ENCODE data around the gene POLE3. TPM values are rescaled to one million over a fixed set of nuclear protein-coding genes. Genes with fewer than 3 reads are reported as not detected.
A peak's percentile ranks its signal among the peaks of the same experiment; 100 is the strongest.
"Not testable (repeated sequence)": the region's sequence is repeated elsewhere in the genome, so short reads cannot be mapped to it uniquely, and the experiment has no call there.

POLE3 gene
- total and polyA plus RNA-seq, 5 donors: 18.0 to 22.4 (median 19.8) TPM

DNA sequence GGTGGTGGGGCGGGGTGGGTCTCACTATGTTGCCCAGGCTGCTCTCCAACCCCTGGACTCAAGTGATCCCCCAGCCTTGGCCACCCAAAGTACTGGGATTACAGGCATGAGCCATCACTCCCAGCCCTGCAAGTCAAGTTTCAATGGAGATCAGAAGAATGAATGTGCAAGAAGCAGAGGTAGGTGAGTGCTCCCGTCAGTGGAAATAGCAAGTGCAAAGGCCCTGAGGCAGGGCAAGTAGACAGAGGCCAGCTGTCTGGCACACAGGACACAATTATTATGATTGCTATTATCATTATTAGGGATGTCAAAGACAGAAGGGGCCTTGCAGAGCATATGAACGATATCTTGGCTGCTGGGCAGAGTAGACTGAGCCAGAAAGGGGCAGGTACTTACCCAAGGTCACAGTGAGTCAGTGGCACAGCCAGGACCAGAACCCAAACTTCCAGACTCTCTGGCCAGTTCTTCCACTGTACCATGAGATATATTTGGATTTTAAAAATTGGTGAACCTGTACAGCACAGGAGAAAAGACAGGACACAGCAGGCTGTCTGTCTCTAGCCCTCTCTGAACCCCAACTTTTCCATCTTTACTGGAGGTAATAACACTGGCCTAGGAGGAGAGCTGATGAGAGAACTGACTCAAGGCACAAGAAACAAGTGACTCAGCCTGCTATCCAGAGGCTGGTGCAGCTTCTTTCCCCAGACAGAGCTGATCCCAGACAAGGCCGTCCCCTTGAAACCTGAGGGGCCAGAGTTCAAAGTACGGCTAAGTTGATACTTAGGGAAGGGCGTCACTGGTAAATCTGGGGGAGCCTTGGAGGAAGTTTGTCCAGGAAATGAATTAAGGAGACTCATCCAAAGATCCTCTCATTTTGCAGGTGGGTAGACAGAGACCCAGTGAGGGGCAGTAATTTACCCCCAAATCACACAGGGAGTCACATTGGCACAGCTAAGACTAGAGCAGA, 35.1 kb downstream of the POLE3 start:
- no peak for DNase-seq
- intact Hi-C loops (cut with DNase I): no loop called here
- WGBS: 90% methylated on average over 6 of the region's 6 CpGs
- Histone ChIP-seq H3K9me3 (ENCODE audit: control insufficient read depth, low read length) (no peaks in the 10 kb centered on the region), H3K27me3 (ENCODE audit: control insufficient read depth, insufficient read depth) (no peaks in the 10 kb centered on the region), H3K27ac (ENCODE audit: low read length) (no peak overlapping the region), H3K4me1 (ENCODE audit: control insufficient read depth, insufficient read depth, low read length) (peaks cover 2% of the 10 kb centered on the region), H3K4me3 (ENCODE audit: low read length) (no peak overlapping the region)
- no peak for ATAC-seq

DNA sequence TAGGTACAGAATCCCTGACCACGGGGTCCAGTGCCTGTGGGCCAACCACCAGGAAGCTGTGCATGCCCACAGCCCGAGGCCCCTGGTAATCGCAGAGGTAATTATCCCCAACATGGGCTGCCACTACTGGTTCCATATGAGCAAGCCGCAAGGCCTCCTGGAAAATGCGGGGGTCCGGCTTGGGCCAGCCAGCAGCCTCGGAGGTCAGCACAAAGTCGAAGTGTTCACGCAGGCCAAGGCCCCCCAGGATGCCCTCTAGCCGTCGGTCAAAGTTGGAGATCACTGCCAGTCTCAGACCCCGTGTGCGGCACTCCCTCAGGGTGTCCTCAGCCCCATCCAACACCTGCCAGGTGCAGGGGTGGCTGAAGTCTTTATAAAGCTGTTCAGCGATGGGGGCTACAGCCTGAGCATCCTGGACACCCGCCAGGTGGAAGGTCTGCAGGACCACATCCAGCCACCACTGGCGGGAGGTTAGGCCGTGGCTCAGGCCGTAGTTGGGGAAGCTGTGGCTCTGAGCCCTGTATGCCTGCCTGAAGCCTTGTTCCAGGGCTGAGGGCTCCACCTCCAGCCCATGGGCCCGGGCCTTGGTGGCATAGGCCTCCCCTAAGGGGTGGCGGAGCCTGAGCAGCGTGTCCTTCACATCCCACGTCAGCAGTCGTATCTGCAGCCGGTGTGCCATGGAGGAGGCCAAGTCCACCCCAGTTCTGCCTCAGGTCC, 36.6 kb downstream of the POLE3 start:
- Histone ChIP-seq H3K4me3 (ENCODE audit: low read length) (no peak overlapping the region), H3K4me1 (ENCODE audit: control insufficient read depth, insufficient read depth, low read length) (peaks cover 2% of the 10 kb centered on the region), H3K27ac (ENCODE audit: low read length) (no peak overlapping the region), H3K27me3 (ENCODE audit: control insufficient read depth, insufficient read depth) (no peaks in the 10 kb centered on the region), H3K9me3 (ENCODE audit: control insufficient read depth, low read length) (no peaks in the 10 kb centered on the region)
- intact Hi-C loops (cut with DNase I): no loop called here
- peak in 1 of 2 donors; percentile 5 for ATAC-seq
- no peak for DNase-seq
- WGBS: 90% methylated on average over 24 of the region's 24 CpGs

DNA sequence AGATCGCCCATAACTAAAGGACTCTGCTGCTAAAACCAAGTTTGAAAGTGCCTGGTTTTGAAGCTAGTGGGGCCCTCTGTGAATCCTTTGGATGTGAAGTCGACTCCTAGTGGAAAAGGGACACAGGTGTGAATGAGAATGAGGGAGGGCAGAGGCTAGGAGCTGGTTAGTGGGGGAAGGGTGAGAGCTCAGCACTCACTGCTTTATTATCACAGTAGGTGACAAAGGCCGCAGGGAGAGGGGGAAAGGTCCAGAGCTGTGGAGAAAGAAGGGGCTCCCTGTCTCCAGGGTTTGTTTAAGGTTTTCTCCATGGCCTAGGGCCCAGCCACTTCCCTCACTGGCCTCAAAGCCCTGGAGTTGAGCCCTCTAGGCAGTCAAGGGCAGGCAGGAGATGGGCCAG, 37.2 kb downstream of the POLE3 start:
- 59% methylated on average over 3 of the region's 3 CpGs for WGBS
- Histone ChIP-seq H3K27ac (ENCODE audit: low read length) (no peak overlapping the region), H3K4me3 (ENCODE audit: low read length) (no peak overlapping the region), H3K4me1 (ENCODE audit: control insufficient read depth, insufficient read depth, low read length) (peaks cover 2% of the 10 kb centered on the region), H3K9me3 (ENCODE audit: control insufficient read depth, low read length) (no peaks in the 10 kb centered on the region), H3K27me3 (ENCODE audit: control insufficient read depth, insufficient read depth) (no peaks in the 10 kb centered on the region)
- intact Hi-C loops (cut with DNase I): no loop called here
- no peak for DNase-seq
- ATAC-seq: no peak

DNA sequence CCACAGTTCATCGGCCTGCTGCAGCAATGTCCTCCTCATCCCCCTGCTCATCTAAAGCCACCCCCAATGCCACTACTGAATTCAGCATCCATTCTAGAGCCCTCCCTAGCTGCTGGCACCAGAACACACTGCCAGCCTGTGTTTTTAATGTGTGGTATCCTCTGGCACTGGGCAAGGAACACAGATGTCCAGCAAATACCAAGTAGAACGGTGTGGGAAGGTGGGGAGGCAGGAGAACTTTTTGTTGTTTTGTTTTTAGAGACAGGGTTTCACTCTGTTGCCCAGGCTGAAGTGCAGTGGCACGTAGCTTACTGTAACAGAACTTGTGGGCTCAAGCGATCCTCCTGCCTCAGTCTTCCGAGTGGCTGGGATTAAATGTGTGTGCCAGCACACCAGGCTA, 38.4 kb downstream of the POLE3 start:
- WGBS: 87% methylated on average over 5 of the region's 5 CpGs
- no peaks in the 10 kb centered on the region for H3K9me3 ChIP-seq (ENCODE audit: control insufficient read depth, low read length)

DNA sequence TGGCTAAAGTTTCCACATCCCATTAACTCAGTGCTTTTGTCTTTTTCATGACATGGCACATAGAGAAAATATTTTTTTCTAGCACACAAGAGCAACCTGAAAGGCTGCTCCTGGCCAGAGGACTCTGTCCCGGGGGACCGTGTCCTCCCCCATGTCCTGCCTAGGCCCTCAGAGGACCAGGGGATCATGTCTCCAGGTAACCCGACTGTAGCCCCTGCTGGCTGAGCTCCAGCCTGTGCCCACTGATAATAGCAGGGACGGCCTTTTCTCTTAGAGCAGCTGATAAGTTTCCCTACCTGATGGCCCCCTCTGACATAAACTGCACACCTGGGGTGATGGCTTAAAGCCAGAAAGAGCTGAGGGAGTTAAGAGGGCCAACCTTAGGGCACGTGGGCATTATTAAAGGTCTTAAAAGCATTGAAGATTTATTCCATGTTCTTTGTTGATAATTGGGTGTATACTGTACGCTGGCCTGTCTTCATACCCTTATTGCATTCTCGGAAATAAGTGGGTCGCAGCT, 39.6 kb downstream of the POLE3 start:
- no peaks in the 10 kb centered on the region for H3K9me3 ChIP-seq (ENCODE audit: control insufficient read depth, low read length)
- ATAC-seq (no peak), DNase-seq (no peak)
- H3K27ac ChIP-seq (ENCODE audit: low read length): no peak overlapping the region
- H3K27me3 ChIP-seq (ENCODE audit: control insufficient read depth, insufficient read depth): no peaks in the 10 kb centered on the region
- H3K4me1 ChIP-seq (ENCODE audit: control insufficient read depth, insufficient read depth, low read length): peaks cover 2% of the 10 kb centered on the region
- intact Hi-C loops (cut with DNase I): no loop called here
- 77% methylated on average over 8 of the region's 8 CpGs for WGBS
- no peak overlapping the region for H3K4me3 ChIP-seq (ENCODE audit: low read length)

More for the DNA sequence above, 38.4 kb downstream of the POLE3 start:
- ATAC-seq (no peak), DNase-seq (no peak)
- no peak overlapping the region for H3K27ac ChIP-seq (ENCODE audit: low read length)
- no peak overlapping the region for H3K4me3 ChIP-seq (ENCODE audit: low read length)
- no peaks in the 10 kb centered on the region for H3K27me3 ChIP-seq (ENCODE audit: control insufficient read depth, insufficient read depth)
- peaks cover 2% of the 10 kb centered on the region for H3K4me1 ChIP-seq (ENCODE audit: control insufficient read depth, insufficient read depth, low read length)
- intact Hi-C loops (cut with DNase I): no loop called here

DNA sequence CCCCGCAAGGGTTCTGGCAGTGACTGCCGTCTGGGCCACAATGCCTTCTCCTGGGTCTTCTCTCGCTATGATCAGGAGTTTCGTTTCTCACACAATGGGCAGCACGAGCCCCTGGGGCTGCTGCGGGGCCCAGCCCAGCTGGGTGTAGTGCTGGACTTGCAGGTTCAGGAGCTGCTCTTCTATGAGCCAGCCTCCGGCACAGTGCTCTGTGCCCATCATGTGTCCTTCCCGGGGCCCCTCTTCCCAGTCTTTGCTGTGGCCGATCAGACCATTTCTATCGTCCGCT, 40.7 kb downstream of the POLE3 start:
- Histone ChIP-seq H3K27ac (ENCODE audit: low read length) (no peak overlapping the region), H3K4me1 (ENCODE audit: control insufficient read depth, insufficient read depth, low read length) (no peaks in the 10 kb centered on the region), H3K27me3 (ENCODE audit: control insufficient read depth, insufficient read depth) (no peaks in the 10 kb centered on the region), H3K4me3 (ENCODE audit: low read length) (no peak overlapping the region), H3K9me3 (ENCODE audit: control insufficient read depth, low read length) (no peaks in the 10 kb centered on the region)
- 79% methylated on average over 11 of the region's 11 CpGs for WGBS
- DNase-seq (no peak), ATAC-seq (peak in 1 of 2 donors; percentile 9)
- intact Hi-C loops (cut with DNase I): no loop called here

DNA sequence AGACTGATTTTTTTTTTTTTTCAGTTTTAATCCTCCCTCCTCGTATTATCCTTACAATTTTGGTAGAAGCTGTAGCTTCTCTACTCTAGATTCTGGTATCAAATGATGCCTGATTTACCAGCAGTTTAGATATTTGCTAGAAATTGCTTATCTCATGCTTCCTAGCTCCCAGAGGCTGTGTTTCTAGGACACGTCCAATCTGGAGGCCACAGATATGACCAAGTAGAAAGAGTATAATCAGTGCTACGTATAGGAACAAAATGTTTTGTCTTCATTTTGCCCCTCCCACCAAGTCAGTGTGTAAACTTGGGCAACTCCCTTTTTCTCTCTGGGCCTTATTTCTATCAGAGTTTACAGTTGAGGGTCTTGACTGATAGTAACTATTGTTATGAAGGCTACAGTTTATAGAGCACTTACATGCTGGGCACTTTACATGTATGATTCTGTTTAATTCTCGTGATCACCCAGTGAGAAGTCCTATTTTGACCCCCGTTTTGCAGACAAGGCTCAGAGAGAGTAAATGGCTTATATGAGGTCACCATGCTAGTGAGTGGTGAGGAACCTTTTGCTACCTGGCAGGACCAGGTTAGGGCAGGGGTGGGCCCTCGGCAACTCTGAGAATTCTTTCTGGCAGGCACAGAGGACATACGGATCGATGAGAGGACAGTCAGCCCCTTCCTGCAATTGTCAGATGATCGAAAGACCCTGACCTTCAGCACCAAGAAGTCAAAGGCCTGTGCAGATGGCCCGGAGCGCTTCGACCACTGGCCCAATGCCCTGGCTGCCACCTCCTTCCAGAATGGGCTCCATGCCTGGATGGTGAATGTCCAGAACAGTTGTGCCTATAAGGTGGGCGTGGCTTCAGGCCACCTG, 41.3 kb downstream of the POLE3 start:
- H3K4me3 ChIP-seq (ENCODE audit: low read length): no peak overlapping the region
- ATAC-seq (peak; percentile 34 to 44), DNase-seq (peak in 1 of 3 donors; percentile 59)
- 66% methylated on average over 13 of the region's 13 CpGs for WGBS
- H3K27me3 ChIP-seq (ENCODE audit: control insufficient read depth, insufficient read depth): no peaks in the 10 kb centered on the region
- intact Hi-C loops (cut with DNase I): no loop called here
- H3K27ac ChIP-seq (ENCODE audit: low read length): no peak overlapping the region
- H3K9me3 ChIP-seq (ENCODE audit: control insufficient read depth, low read length): no peaks in the 10 kb centered on the region
- H3K4me1 ChIP-seq (ENCODE audit: control insufficient read depth, insufficient read depth, low read length): no peaks in the 10 kb centered on the region

DNA sequence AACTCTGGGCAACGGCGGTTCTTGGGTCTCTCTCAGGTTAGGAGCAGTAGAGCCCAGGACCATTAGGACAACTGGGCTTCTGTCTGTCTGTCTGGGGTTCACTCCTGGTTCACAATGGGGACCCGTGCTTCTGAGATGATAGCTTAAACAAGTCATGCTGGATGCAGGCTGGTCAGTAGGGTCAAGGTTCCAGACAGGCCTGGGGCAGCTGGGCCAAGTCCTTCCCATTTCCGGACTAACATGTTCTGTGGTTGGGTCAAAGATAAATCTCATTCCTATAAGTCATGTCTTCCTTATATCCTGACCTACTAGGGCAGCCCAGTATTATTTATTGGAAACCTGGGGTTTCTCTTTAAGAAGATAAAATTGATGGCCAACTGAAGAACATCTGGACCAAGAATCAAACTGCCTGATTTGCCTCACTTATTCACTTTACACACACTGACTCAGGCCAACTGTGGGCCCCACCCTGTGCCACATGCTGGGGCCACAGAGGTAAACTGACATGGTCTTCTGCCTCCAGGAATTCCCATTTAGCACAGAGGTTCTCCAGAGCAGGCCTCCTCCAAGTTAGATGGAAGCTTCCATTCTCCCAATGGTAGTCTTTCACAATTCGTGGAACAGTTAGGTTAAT, 42.0 kb downstream of the POLE3 start:
- Histone ChIP-seq H3K9me3 (ENCODE audit: control insufficient read depth, low read length) (no peaks in the 10 kb centered on the region), H3K27me3 (ENCODE audit: control insufficient read depth, insufficient read depth) (no peaks in the 10 kb centered on the region), H3K27ac (ENCODE audit: low read length) (no peak overlapping the region), H3K4me1 (ENCODE audit: control insufficient read depth, insufficient read depth, low read length) (no peaks in the 10 kb centered on the region), H3K4me3 (ENCODE audit: low read length) (no peak overlapping the region)
- WGBS: 89% methylated on average over 5 of the region's 5 CpGs
- DNase-seq: no peak
- intact Hi-C loops (cut with DNase I): no loop called here
- ATAC-seq: no peak

DNA sequence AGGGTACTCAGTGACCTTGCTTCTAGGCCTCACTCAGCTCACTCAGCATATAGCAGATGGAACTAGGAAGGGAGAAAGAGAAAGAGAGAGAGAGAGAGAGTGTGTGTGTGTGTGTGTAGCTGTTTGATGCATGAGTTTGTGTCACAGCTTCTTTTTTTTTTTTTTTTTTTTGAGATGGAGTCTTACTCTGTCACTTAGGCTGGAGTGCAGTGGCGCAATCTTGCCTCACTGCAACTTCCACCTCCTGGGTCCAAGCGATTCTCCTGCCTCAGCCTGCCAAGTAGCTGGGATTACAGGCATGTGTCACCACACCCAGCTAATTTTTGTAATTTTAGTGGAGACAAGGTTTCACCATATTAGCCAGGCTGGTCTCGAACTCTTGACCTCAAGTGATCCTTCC, 44.8 kb downstream of the POLE3 start:
- WGBS: 92% methylated on average over 3 of the region's 3 CpGs
- H3K4me1 ChIP-seq (ENCODE audit: control insufficient read depth, insufficient read depth, low read length); H3K27ac ChIP-seq (ENCODE audit: low read length); H3K27me3 ChIP-seq (ENCODE audit: control insufficient read depth, insufficient read depth); H3K4me3 ChIP-seq (ENCODE audit: low read length); ATAC-seq; H3K9me3 ChIP-seq (ENCODE audit: control insufficient read depth, low read length); intact Hi-C loops (cut with DNase I): not testable (repeated sequence)
- peak in 1 of 3 donors; percentile 36 for DNase-seq

DNA sequence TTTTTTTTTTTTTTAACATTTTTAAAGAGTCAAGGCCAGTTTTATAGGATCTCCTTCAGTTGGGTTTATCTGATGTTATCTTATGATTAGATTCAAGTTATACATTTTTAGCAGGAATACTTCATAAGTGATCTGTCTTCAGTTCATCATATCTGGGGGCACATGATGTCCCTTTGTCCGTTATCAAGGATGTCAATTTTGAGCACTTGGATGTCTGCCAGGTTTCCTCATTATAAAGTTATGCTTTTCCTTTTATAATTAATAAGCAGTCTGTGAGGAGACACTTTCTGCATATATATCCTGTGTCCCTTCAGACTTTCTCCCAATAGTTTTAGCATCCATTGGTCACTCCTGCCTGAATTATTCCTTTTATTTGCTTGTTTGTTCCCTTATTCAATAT, 45.5 kb downstream of the POLE3 start:
- Histone ChIP-seq H3K9me3 (ENCODE audit: control insufficient read depth, low read length) (no peaks in the 10 kb centered on the region), H3K27ac (ENCODE audit: low read length) (no peak overlapping the region), H3K4me1 (ENCODE audit: control insufficient read depth, insufficient read depth, low read length) (no peaks in the 10 kb centered on the region), H3K27me3 (ENCODE audit: control insufficient read depth, insufficient read depth) (no peaks in the 10 kb centered on the region), H3K4me3 (ENCODE audit: low read length) (no peak overlapping the region)
- 23% methylated on average over 1 of the region's 1 CpG for WGBS
- no peak for DNase-seq
- no peak for ATAC-seq
- intact Hi-C loops (cut with DNase I): no loop called here
